Central memory CD8-positive, alpha-beta T cell (primary cell): ENCODE measurements around the gene ZNF221.

Source experiments
- ATAC-seq: fragments of 150-1000 bp; cut with Tn5 transposase; replicated peaks from 2 replicates; pipeline ENCODE4 v1.10.0; 2022; ENCODE audit warnings: mild to moderate bottlenecking, moderate FRiP score, moderate number of reproducible peaks; ENCODE audit not compliant: poor library complexity, severe bottlenecking; ENCODE audit errors: extremely low read depth
- DNase-seq, 2 donors: peaks; one replicate each; pipeline ENCODE4 v3.0.0; 2021; ENCODE audit warnings: low spot score in 2 of 2
- H3K27ac Mint-ChIP-seq: one replicate; pipeline ENCODE4 v1.8.0; 2022; ENCODE audit warnings: low read depth, mild to moderate bottlenecking, moderate library complexity, mixed read lengths
- H3K27me3 Mint-ChIP-seq: one replicate; pipeline ENCODE4 v1.8.0; 2022; ENCODE audit warnings: mixed read lengths
- H3K36me3 Mint-ChIP-seq: one replicate; pipeline ENCODE4 v1.8.0; 2022; ENCODE audit warnings: mild to moderate bottlenecking, moderate library complexity, mixed read lengths; ENCODE audit not compliant: insufficient read depth
- H3K4me1 Mint-ChIP-seq: one replicate; pipeline ENCODE4 v1.8.0; 2022; ENCODE audit warnings: mixed read lengths
- H3K4me3 Mint-ChIP-seq: one replicate; pipeline ENCODE4 v1.8.0; 2022; ENCODE audit warnings: mild to moderate bottlenecking, moderate library complexity, mixed read lengths
- H3K9me3 Mint-ChIP-seq: one replicate; pipeline ENCODE4 v1.8.0; 2022; ENCODE audit warnings: mixed read lengths

Gene ZNF221

GRCh38 chr19:43950834-43951645, at the start of gene ZNF221:
Gene ZNF221, plus strand, starts transcription at chr19:43951228. Its CDS starts 11,499 bp downstream, at chr19:43962727.
- Mint-ChIP-seq H3K4me3 (peak within 1 kb of the TSS; percentile 94), H3K27ac (peak within 1 kb of the TSS; percentile 91), H3K36me3 (peaks cover 6% of the 10 kb centered on the region), H3K27me3 (peaks cover 31% of the 10 kb centered on the region), H3K9me3 (peaks cover 26% of the 10 kb centered on the region), H3K4me1 (peaks cover 8% of the 10 kb centered on the region)
- DNase-seq = peak; percentile 9 to 24
- peak; percentile 54 for ATAC-seq

- Mint-ChIP-seq H3K4me3 (peak overlapping the region; percentile 84), H3K4me1 (peaks cover 15% of the 10 kb centered on the region), H3K27me3 (no peaks in the 10 kb centered on the region), H3K36me3 (no peaks in the 10 kb centered on the region), H3K27ac (peak overlapping the region; percentile 64), H3K9me3 (peaks cover 41% of the 10 kb centered on the region)
- DNase-seq = peak; percentile 11 to 24
- no peak for ATAC-seq
Observed at GRCh38 chr19:43901395-43902390, 49.3 kb upstream of the ZNF221 start.

- peaks cover 15% of the 10 kb centered on the region for H3K4me1 Mint-ChIP-seq
- no peaks in the 10 kb centered on the region for H3K27me3 Mint-ChIP-seq
- ATAC-seq (no peak), DNase-seq (no peak)
- H3K9me3 Mint-ChIP-seq = peaks cover 48% of the 10 kb centered on the region
- no peak overlapping the region for H3K27ac Mint-ChIP-seq
- H3K36me3 Mint-ChIP-seq = no peaks in the 10 kb centered on the region
- H3K4me3 Mint-ChIP-seq = peak overlapping the region; percentile 84
Observed at GRCh38 chr19:43902399-43902798, 48.6 kb upstream of the ZNF221 start.

GRCh38 chr19:43905897-43906296, 45.1 kb upstream of the ZNF221 start:
- Mint-ChIP-seq H3K27me3 (no peaks in the 10 kb centered on the region), H3K36me3 (no peaks in the 10 kb centered on the region), H3K4me3 (no peak overlapping the region), H3K4me1 (peaks cover 15% of the 10 kb centered on the region), H3K27ac (no peak overlapping the region), H3K9me3 (peaks cover 49% of the 10 kb centered on the region)
- no peak for ATAC-seq
- DNase-seq = no peak

GRCh38 chr19:43906774-43907173, 44.3 kb upstream of the ZNF221 start:
- no peak overlapping the region for H3K4me3 Mint-ChIP-seq
- peaks cover 49% of the 10 kb centered on the region for H3K9me3 Mint-ChIP-seq
- peaks cover 1% of the 10 kb centered on the region for H3K36me3 Mint-ChIP-seq
- ATAC-seq (no peak), DNase-seq (no peak)
- no peaks in the 10 kb centered on the region for H3K27me3 Mint-ChIP-seq
- H3K4me1 Mint-ChIP-seq = peaks cover 7% of the 10 kb centered on the region
- H3K27ac Mint-ChIP-seq = no peak overlapping the region

GRCh38 chr19:43908659-43909058, 42.4 kb upstream of the ZNF221 start:
- Mint-ChIP-seq H3K36me3 (peaks cover 1% of the 10 kb centered on the region), H3K9me3 (peaks cover 46% of the 10 kb centered on the region)

GRCh38 chr19:43910884-43911283, 40.1 kb upstream of the ZNF221 start:
- peaks cover 13% of the 10 kb centered on the region for H3K36me3 Mint-ChIP-seq
- H3K4me1 Mint-ChIP-seq = no peaks in the 10 kb centered on the region
- H3K9me3 Mint-ChIP-seq = peaks cover 47% of the 10 kb centered on the region
- no peak overlapping the region for H3K27ac Mint-ChIP-seq
- DNase-seq (no peak), ATAC-seq (no peak)
- no peaks in the 10 kb centered on the region for H3K27me3 Mint-ChIP-seq
- H3K4me3 Mint-ChIP-seq = no peak overlapping the region

More at GRCh38 chr19:43908659-43909058, 42.4 kb upstream of the ZNF221 start:
- no peak overlapping the region for H3K4me3 Mint-ChIP-seq
- no peaks in the 10 kb centered on the region for H3K4me1 Mint-ChIP-seq
- DNase-seq (no peak), ATAC-seq (no peak)
- H3K27me3 Mint-ChIP-seq = no peaks in the 10 kb centered on the region
- no peak overlapping the region for H3K27ac Mint-ChIP-seq

- Mint-ChIP-seq H3K4me1 (no peaks in the 10 kb centered on the region), H3K4me3 (no peak overlapping the region), H3K27ac (no peak overlapping the region), H3K27me3 (no peaks in the 10 kb centered on the region), H3K9me3 (peaks cover 37% of the 10 kb centered on the region), H3K36me3 (peaks cover 32% of the 10 kb centered on the region)
- DNase-seq = no peak
- no peak for ATAC-seq
Observed at GRCh38 chr19:43913383-43913782, 37.6 kb upstream of the ZNF221 start.

GRCh38 chr19:43914051-43914450, 37.0 kb upstream of the ZNF221 start:
- Mint-ChIP-seq H3K9me3 (peaks cover 35% of the 10 kb centered on the region), H3K4me1 (no peaks in the 10 kb centered on the region), H3K27me3 (no peaks in the 10 kb centered on the region), H3K4me3 (no peak overlapping the region), H3K36me3 (peaks cover 38% of the 10 kb centered on the region), H3K27ac (no peak overlapping the region)
- ATAC-seq (no peak), DNase-seq (no peak)

GRCh38 chr19:43923875-43924274, 27.2 kb upstream of the ZNF221 start:
- Mint-ChIP-seq H3K36me3 (peaks cover 55% of the 10 kb centered on the region), H3K27ac (no peak overlapping the region), H3K4me3 (no peak overlapping the region), H3K27me3 (no peaks in the 10 kb centered on the region), H3K9me3 (peaks cover 8% of the 10 kb centered on the region), H3K4me1 (peaks cover 9% of the 10 kb centered on the region)
- DNase-seq (no peak), ATAC-seq (no peak)

- Mint-ChIP-seq H3K9me3 (no peaks in the 10 kb centered on the region), H3K4me1 (peaks cover 30% of the 10 kb centered on the region), H3K36me3 (peaks cover 41% of the 10 kb centered on the region), H3K4me3 (no peak overlapping the region), H3K27me3 (no peaks in the 10 kb centered on the region), H3K27ac (no peak overlapping the region)
- ATAC-seq = no peak
- DNase-seq = no peak
Observed at GRCh38 chr19:43928820-43929219, 22.2 kb upstream of the ZNF221 start.

- H3K27ac Mint-ChIP-seq = peak overlapping the region; percentile 86
- no peaks in the 10 kb centered on the region for H3K9me3 Mint-ChIP-seq
- peak overlapping the region; percentile 88 for H3K4me3 Mint-ChIP-seq
- H3K36me3 Mint-ChIP-seq = peaks cover 20% of the 10 kb centered on the region
- H3K27me3 Mint-ChIP-seq = no peaks in the 10 kb centered on the region
- no peak for ATAC-seq
- peaks cover 33% of the 10 kb centered on the region for H3K4me1 Mint-ChIP-seq
- no peak for DNase-seq
Observed at GRCh38 chr19:43934055-43934984, 16.7 kb upstream of the ZNF221 start.
